Measurements from ENCODE around the gene VIL1.

The VIL1 gene

GRCh38 chr2:218446547-218446946, 27.6 kb downstream of the VIL1 start:
- no peak for DNase-seq
- Mint-ChIP-seq H3K36me3 (ENCODE audit: insufficient read depth) (peaks cover 11% of the 10 kb centered on the region), H3K27ac (no peak overlapping the region), H3K9me3 (no peaks in the 10 kb centered on the region), H3K4me1 (ENCODE audit: low read depth in 2 of 2) (no peaks in the 10 kb centered on the region), H3K27me3 (no peaks in the 10 kb centered on the region), H3K4me3 (no peak overlapping the region)
- no peak for ATAC-seq (replicated peaks)

- DNase-seq, result no peak
- Mint-ChIP-seq H3K27ac (no peak overlapping the region), H3K27me3 (no peaks in the 10 kb centered on the region), H3K4me3 (no peak overlapping the region), H3K4me1 (ENCODE audit: low read depth in 2 of 2) (no peaks in the 10 kb centered on the region), H3K9me3 (no peaks in the 10 kb centered on the region), H3K36me3 (ENCODE audit: insufficient read depth) (peaks cover 11% of the 10 kb centered on the region)
- ATAC-seq (replicated peaks), result no peak
Observed at GRCh38 chr2:218447072-218447471, 28.1 kb downstream of the VIL1 start.

- H3K4me1 Mint-ChIP-seq (ENCODE audit: low read depth in 2 of 2), result no peaks in the 10 kb centered on the region
- H3K27me3 Mint-ChIP-seq, result no peaks in the 10 kb centered on the region
- peaks cover 16% of the 10 kb centered on the region for H3K36me3 Mint-ChIP-seq (ENCODE audit: insufficient read depth)
- H3K27ac Mint-ChIP-seq, result peak overlapping the region in 1 of 2 donors; percentile 59
- no peaks in the 10 kb centered on the region for H3K9me3 Mint-ChIP-seq
- ATAC-seq (replicated peaks), result no peak
- no peak overlapping the region for H3K4me3 Mint-ChIP-seq
- DNase-seq, result no peak
Observed at GRCh38 chr2:218448934-218449333, 30.0 kb downstream of the VIL1 start.

GRCh38 chr2:218452079-218452478, 33.2 kb downstream of the VIL1 start:
- Mint-ChIP-seq H3K4me1 (ENCODE audit: low read depth in 2 of 2) (no peaks in the 10 kb centered on the region), H3K27ac (no peak overlapping the region), H3K4me3 (no peak overlapping the region), H3K36me3 (ENCODE audit: insufficient read depth) (peaks cover 41% of the 10 kb centered on the region), H3K9me3 (peaks cover 2 to 9% of the 10 kb centered on the region in 2 donors), H3K27me3 (no peaks in the 10 kb centered on the region)
- no peak for DNase-seq
- ATAC-seq (replicated peaks), result no peak

GRCh38 chr2:218456849-218457248, 37.9 kb downstream of the VIL1 start:
- Mint-ChIP-seq H3K4me3 (no peak overlapping the region), H3K36me3 (ENCODE audit: insufficient read depth) (peaks cover 52% of the 10 kb centered on the region), H3K9me3 (peaks cover 2 to 9% of the 10 kb centered on the region in 2 donors), H3K27ac (no peak overlapping the region), H3K4me1 (ENCODE audit: low read depth in 2 of 2) (no peaks in the 10 kb centered on the region), H3K27me3 (no peaks in the 10 kb centered on the region)
- DNase-seq (no peak), ATAC-seq (replicated peaks) (no peak)

- Mint-ChIP-seq H3K9me3 (peaks cover 2 to 9% of the 10 kb centered on the region in 2 donors), H3K36me3 (ENCODE audit: insufficient read depth) (peaks cover 61% of the 10 kb centered on the region), H3K4me3 (no peak overlapping the region), H3K27ac (no peak overlapping the region), H3K4me1 (ENCODE audit: low read depth in 2 of 2) (no peaks in the 10 kb centered on the region), H3K27me3 (no peaks in the 10 kb centered on the region)
- no peak for ATAC-seq (replicated peaks)
- no peak for DNase-seq
Observed at GRCh38 chr2:218458598-218458997, 39.7 kb downstream of the VIL1 start.

GRCh38 chr2:218465987-218466633, 47.2 kb downstream of the VIL1 start:
- DNase-seq (no peak), ATAC-seq (replicated peaks) (no peak)
- Mint-ChIP-seq H3K4me1 (ENCODE audit: low read depth in 2 of 2) (peaks cover 7 to 11% of the 10 kb centered on the region in 2 donors), H3K4me3 (no peak overlapping the region), H3K27ac (peak overlapping the region in 1 of 2 donors; percentile 28), H3K27me3 (no peaks in the 10 kb centered on the region), H3K36me3 (ENCODE audit: insufficient read depth) (peaks cover 50% of the 10 kb centered on the region), H3K9me3 (no peaks in the 10 kb centered on the region)

- H3K9me3 Mint-ChIP-seq, result no peaks in the 10 kb centered on the region
- H3K4me3 Mint-ChIP-seq, result no peak overlapping the region
- DNase-seq (no peak), ATAC-seq (replicated peaks) (no peak)
- peaks cover 9 to 16% of the 10 kb centered on the region in 2 donors for H3K4me1 Mint-ChIP-seq (ENCODE audit: low read depth in 2 of 2)
- H3K36me3 Mint-ChIP-seq (ENCODE audit: insufficient read depth), result peaks cover 31% of the 10 kb centered on the region
- H3K27me3 Mint-ChIP-seq, result no peaks in the 10 kb centered on the region
- peak overlapping the region in 1 of 2 donors; percentile 50 for H3K27ac Mint-ChIP-seq
Observed at GRCh38 chr2:218470448-218470847, 51.5 kb downstream of the VIL1 start.

- peak overlapping the region in 1 of 2 donors; percentile 50 for H3K27ac Mint-ChIP-seq
- no peaks in the 10 kb centered on the region for H3K27me3 Mint-ChIP-seq
- no peaks in the 10 kb centered on the region for H3K9me3 Mint-ChIP-seq
- no peak overlapping the region for H3K4me3 Mint-ChIP-seq
- H3K36me3 Mint-ChIP-seq (ENCODE audit: insufficient read depth), result peaks cover 31% of the 10 kb centered on the region
- no peak for DNase-seq
- H3K4me1 Mint-ChIP-seq (ENCODE audit: low read depth in 2 of 2), result peaks cover 7 to 14% of the 10 kb centered on the region in 2 donors
- ATAC-seq (replicated peaks), result no peak
Observed at GRCh38 chr2:218471036-218471435, 52.1 kb downstream of the VIL1 start.

- H3K36me3 Mint-ChIP-seq (ENCODE audit: insufficient read depth), result peaks cover 40% of the 10 kb centered on the region
- ATAC-seq (replicated peaks) (no peak), DNase-seq (no peak)
- H3K4me3 Mint-ChIP-seq, result no peak overlapping the region
- H3K27ac Mint-ChIP-seq, result peak overlapping the region in 1 of 2 donors; percentile 50
- no peaks in the 10 kb centered on the region for H3K27me3 Mint-ChIP-seq
- H3K4me1 Mint-ChIP-seq (ENCODE audit: low read depth in 2 of 2), result peaks cover 6 to 10% of the 10 kb centered on the region in 2 donors
- no peaks in the 10 kb centered on the region for H3K9me3 Mint-ChIP-seq
Observed at GRCh38 chr2:218471982-218472381, 53.1 kb downstream of the VIL1 start.

- no peak overlapping the region for H3K27ac Mint-ChIP-seq
- no peak for ATAC-seq (replicated peaks)
- peaks cover 6 to 10% of the 10 kb centered on the region in 2 donors for H3K4me1 Mint-ChIP-seq (ENCODE audit: low read depth in 2 of 2)
- no peak for DNase-seq
- no peaks in the 10 kb centered on the region for H3K27me3 Mint-ChIP-seq
- H3K4me3 Mint-ChIP-seq, result no peak overlapping the region
- peaks cover 34% of the 10 kb centered on the region for H3K36me3 Mint-ChIP-seq (ENCODE audit: insufficient read depth)
- no peaks in the 10 kb centered on the region for H3K9me3 Mint-ChIP-seq
Observed at GRCh38 chr2:218472988-218473387, 54.1 kb downstream of the VIL1 start.

- Mint-ChIP-seq H3K4me1 (ENCODE audit: low read depth in 2 of 2) (peaks cover 6 to 10% of the 10 kb centered on the region in 2 donors), H3K4me3 (no peak overlapping the region), H3K27me3 (no peaks in the 10 kb centered on the region), H3K36me3 (ENCODE audit: insufficient read depth) (peaks cover 32% of the 10 kb centered on the region), H3K9me3 (no peaks in the 10 kb centered on the region), H3K27ac (no peak overlapping the region)
- DNase-seq (no peak), ATAC-seq (replicated peaks) (no peak)
Observed at GRCh38 chr2:218474527-218474926, 55.6 kb downstream of the VIL1 start.

- Mint-ChIP-seq H3K4me3 (no peak overlapping the region), H3K36me3 (ENCODE audit: insufficient read depth) (peaks cover 38% of the 10 kb centered on the region), H3K9me3 (no peaks in the 10 kb centered on the region), H3K4me1 (ENCODE audit: low read depth in 2 of 2) (peaks cover 0 to under 1% of the 10 kb centered on the region in 2 donors), H3K27me3 (no peaks in the 10 kb centered on the region), H3K27ac (no peak overlapping the region)
- no peak for DNase-seq
- no peak for ATAC-seq (replicated peaks)
Observed at GRCh38 chr2:218476676-218477075, 57.8 kb downstream of the VIL1 start.

- no peak for DNase-seq
- no peak overlapping the region for H3K27ac Mint-ChIP-seq
- H3K27me3 Mint-ChIP-seq, result no peaks in the 10 kb centered on the region
- H3K4me3 Mint-ChIP-seq, result no peak overlapping the region
- ATAC-seq (replicated peaks), result no peak
- H3K9me3 Mint-ChIP-seq, result no peaks in the 10 kb centered on the region
- H3K36me3 Mint-ChIP-seq (ENCODE audit: insufficient read depth), result peaks cover 40% of the 10 kb centered on the region
- H3K4me1 Mint-ChIP-seq (ENCODE audit: low read depth in 2 of 2), result no peaks in the 10 kb centered on the region
Observed at GRCh38 chr2:218477247-218477646, 58.3 kb downstream of the VIL1 start.

Data from effector memory CD8-positive, alpha-beta T cell (primary cell).